GM19467 (cell line): ENCODE measurements around the gene PRKCI.
"Not testable (repeated sequence)": the region's sequence is repeated elsewhere in the genome, so short reads cannot be mapped to it uniquely, and the experiment has no call there.

Source experiments
- ATAC-seq: cut with Tn5 transposase; IDR thresholded peaks from one replicate; pipeline ENCODE4 v1.9.1; 2021; ENCODE audit warnings: mild to moderate bottlenecking, moderate library complexity; ENCODE audit not compliant: unreplicated experiment

Gene PRKCI

GRCh38 chr3:170222647-170223541, 670 bp downstream of the PRKCI start:
- ATAC-seq = peak; percentile 33

DNA sequence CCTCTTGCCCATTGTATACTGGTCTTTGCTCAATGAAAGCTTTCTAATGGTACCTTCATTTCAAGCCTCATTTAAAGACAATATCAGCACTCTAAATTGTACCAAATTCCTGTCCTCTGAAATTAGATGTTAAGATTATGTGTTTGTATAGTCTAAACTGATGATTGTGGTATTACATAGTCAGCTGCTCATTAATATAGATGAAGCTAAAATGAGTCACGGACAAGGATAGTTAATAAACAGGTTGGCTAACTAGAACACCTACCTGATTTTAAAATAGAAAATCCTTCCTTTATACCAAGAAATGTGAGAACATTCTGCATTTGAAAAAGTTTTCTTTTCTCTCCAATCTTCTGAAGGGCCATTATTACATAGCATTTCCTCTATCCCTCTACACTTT, 2.9 kb downstream of the PRKCI start:
- no peak for ATAC-seq

DNA sequence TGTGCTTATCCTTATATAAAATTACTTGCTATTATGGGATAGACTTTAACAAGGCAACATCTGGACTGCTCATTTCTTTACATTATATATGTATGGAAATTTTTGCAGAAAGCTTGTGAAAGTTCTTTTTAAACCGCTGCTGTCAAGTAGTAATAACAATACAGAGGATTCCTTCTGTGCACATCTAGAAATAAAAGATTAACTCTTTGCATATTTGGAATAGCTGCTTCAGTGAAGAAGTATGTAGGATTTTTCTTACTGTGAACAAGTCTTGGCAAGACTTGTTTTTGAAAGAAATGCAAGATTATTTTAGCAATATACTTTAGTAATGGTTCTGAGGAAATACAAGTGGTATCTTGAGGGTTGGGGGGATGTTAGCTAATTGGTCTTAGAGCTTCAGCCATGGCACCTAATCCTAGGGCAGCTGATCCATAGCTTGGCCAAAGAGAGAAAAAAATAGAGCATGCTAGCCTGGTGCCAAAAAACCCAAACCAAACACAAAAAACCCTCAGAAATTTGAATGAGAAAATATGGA, 4.3 kb downstream of the PRKCI start:
- ATAC-seq = no peak

DNA sequence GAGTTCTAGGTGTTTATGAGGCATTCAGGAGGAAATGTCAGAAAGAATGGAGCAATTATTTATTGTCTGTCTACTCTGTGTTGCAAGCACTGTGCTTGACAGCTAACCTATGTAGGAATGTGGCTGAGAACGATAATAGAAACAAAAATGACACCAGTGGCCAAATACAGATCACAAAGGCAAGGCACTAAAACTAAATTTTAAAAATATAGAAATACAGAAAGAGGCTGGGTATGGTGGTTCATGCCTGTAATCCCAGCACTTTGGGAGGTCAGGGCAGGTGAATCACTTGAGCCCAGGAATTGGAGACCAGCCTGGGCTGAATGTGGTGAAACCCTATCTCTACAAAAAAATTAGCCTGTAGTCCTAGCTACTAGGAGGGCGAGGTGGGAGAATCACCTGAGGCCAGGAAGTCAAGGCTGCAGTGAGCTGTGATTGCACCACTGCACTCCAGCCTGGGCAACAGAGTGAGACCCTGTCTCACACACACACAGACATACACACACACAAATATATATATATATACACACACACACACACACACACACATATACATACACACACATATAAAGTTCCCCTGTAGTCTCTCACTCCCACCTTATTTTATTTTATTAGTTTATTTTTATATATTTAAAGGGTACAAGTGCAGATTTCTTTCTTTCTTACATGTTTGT, 6.0 kb downstream of the PRKCI start:
- no peak for ATAC-seq

GRCh38 chr3:170232266-170232665, 10.0 kb downstream of the PRKCI start:
- no peak for ATAC-seq

GRCh38 chr3:170233530-170233929, 11.3 kb downstream of the PRKCI start:
- no peak for ATAC-seq

GRCh38 chr3:170240142-170240541, 17.9 kb downstream of the PRKCI start:
- no peak for ATAC-seq

DNA sequence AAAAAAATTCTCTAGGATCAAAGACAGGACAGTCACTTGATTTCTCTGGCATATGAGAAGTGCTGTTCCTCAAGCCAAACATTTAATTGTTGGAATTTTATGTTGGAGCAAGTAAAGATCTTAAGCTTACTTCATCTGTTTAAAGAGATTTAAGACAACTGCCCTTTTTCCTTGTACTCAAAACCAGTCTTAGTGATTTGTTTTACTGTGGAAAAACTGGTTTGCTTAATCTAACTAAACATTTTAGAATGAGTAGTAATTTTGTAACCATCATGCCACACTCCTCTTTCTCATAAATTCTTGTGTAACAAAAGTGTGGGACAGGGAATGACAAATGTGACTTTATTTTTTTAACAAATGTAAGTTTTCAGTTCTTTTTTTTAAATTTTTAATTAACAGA, 18.4 kb downstream of the PRKCI start:
- no peak for ATAC-seq

DNA sequence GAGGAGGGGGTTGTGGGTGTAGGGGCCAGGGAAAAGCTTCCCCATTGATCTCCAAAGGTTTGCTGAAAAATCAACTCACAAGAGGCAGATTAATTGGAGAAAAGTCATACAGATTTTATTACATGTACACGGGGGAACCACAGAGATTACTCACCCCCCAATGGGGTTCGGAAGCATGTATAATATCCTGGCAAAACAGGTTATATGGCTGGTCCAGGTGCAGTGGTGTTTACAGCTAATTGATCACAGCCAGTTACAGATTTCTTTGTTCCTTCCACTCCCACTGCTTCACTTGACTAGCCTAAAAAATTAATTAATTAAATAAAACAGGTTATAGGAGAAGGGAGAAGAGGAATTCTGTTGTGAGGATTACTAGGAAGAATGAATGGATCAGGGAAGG, 22.4 kb downstream of the PRKCI start:
- ATAC-seq = no peak

DNA sequence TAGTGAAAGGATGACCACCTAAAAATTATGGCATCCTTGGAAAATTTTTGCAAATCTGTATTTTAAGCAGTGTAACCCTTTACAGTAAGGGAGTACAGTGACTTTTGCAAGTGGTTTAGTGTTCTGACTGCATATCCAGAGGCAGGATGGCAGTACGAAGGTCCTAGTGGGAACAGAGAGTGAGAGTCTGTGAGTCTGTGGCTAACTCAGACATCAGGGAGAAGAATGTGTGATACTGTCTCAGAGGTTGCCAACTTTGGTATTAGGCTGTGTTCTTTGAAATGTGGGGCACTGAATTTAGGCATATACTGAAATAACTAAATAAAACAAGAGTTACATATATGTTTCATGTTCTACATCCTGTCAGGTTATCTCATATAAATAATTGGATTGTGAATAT, 25.7 kb downstream of the PRKCI start:
- no peak for ATAC-seq

GRCh38 chr3:170256597-170256996, 34.4 kb downstream of the PRKCI start:
- no peak for ATAC-seq

DNA sequence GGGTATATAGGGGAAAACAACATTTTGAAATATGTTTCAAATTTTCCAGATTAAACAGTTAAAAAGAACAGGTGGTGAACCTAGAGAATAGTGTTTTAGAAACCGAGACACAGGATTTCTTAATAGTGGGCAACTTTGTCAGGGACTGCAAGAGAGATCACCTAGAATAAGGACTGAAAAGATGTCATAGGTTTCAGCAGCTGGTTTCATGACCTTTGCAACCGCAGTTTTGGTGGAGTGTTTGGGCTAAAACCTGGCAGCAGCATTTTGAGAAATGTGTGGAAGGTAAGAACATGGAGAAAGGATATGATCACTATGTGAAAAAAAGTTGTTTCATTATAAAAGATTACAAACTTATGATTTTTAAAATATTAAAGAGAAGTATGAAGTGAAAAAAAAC, 34.9 kb downstream of the PRKCI start:
- ATAC-seq = peak; percentile 61

- no peak for ATAC-seq
Measured at GRCh38 chr3:170258105-170258487, 35.9 kb downstream of the PRKCI start.

- no peak for ATAC-seq
Measured at GRCh38 chr3:170259907-170260306, 37.7 kb downstream of the PRKCI start.

DNA sequence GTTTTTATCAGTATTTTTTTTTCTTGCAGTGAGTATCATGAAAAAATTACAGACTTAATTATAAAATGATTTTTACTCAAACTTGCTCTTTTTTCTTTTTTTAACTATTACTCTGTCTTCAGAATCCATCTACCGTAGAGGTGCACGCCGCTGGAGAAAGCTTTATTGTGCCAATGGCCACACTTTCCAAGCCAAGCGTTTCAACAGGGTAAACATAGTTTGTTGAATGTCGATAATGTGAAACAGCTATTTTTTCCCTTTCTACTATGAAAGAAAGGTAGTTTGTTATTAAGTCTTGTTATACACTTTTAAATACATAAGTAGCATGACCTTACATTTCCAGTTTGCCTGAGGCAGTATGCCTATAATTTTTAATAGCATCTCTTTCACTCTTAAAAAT, 45.6 kb downstream of the PRKCI start:
- ATAC-seq = no peak

- ATAC-seq = not testable (repeated sequence)
Measured at GRCh38 chr3:170269673-170270254, 47.5 kb downstream of the PRKCI start.

DNA sequence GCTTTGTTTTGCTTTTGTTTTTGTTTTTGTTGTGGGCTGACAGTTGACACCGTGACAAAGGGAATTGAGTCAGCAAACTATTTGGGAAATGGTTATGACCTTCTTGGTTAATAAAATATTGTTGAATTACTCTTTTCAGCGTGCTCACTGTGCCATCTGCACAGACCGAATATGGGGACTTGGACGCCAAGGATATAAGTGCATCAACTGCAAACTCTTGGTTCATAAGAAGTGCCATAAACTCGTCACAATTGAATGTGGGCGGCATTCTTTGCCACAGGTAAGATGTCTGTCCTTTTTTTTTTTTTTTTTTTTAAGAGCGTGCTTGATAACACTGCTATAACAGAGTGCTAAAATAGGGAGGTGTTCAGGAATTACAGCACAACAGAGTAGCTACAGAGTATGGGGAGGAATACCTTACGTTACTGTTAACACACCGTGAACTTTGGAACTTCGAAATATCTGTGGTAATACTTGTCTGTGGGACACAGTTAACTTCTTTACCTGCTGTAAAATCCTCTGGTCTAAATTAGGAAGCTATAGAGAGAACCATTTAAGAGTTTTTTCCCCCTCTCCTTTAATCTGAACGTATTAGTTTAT, 48.2 kb downstream of the PRKCI start:
- no peak for ATAC-seq

DNA sequence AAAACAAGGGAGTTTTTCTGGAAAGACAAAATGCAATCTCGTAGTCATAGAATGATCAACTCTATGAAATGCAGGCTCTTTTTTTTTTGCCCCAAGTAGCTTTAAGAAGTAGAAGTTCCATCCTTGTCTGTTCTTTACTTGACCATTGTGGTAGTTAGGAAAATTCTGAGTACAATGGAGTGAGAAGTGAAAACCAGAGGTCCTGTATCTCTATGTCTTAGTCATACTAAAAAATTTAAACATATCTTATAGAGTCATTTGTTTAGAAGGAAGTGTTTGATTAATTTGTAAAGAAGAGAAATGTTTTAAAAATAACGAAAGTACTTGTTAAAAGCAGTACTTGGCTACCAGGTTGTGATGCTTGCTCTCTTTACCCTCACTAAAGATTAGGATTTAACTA, 52.4 kb downstream of the PRKCI start:
- ATAC-seq = no peak

GRCh38 chr3:170275832-170276231, 53.6 kb downstream of the PRKCI start:
- ATAC-seq = no peak

- not testable (repeated sequence) for ATAC-seq
Measured at GRCh38 chr3:170277311-170277710, 55.1 kb downstream of the PRKCI start.

- ATAC-seq = no peak
Measured at GRCh38 chr3:170277833-170278580, 55.8 kb downstream of the PRKCI start.
